Glutamatergic neuron (in vitro differentiated cells): ENCODE measurements around the gene TLE2. TPM values are rescaled to one million over a fixed set of nuclear protein-coding genes. Genes with fewer than 3 reads are reported as not detected.
"Not testable (repeated sequence)": the region's sequence is repeated elsewhere in the genome, so short reads cannot be mapped to it uniquely, and the experiment has no call there.

ENCODE experiments used
- DNase-seq: peaks from one replicate; pipeline ENCODE4 v3.0.0; 2022
- H3K27ac Mint-ChIP-seq: one replicate; pipeline ENCODE4 v1.8.0; 2020; ENCODE audit warnings: mild to moderate bottlenecking, mixed read lengths, inconsistent platforms; ENCODE audit not compliant: unreplicated experiment
- H3K27me3 Mint-ChIP-seq: one replicate; pipeline ENCODE4 v1.8.0; 2020; ENCODE audit warnings: mild to moderate bottlenecking, moderate library complexity, mixed read lengths, inconsistent platforms; ENCODE audit not compliant: unreplicated experiment
- H3K36me3 Mint-ChIP-seq: one replicate; pipeline ENCODE4 v1.8.0; 2020; ENCODE audit warnings: mild to moderate bottlenecking, mixed read lengths, inconsistent platforms; ENCODE audit not compliant: unreplicated experiment
- H3K4me1 Mint-ChIP-seq: one replicate; pipeline ENCODE4 v1.8.0; 2020; ENCODE audit warnings: mild to moderate bottlenecking, low read depth, mixed read lengths, inconsistent platforms; ENCODE audit not compliant: unreplicated experiment
- H3K4me3 Mint-ChIP-seq: one replicate; pipeline ENCODE4 v1.8.0; 2020; ENCODE audit warnings: mild to moderate bottlenecking, mixed read lengths, inconsistent platforms; ENCODE audit not compliant: unreplicated experiment
- H3K9me3 Mint-ChIP-seq: one replicate; pipeline ENCODE4 v1.8.0; 2020; ENCODE audit warnings: mild to moderate bottlenecking, moderate library complexity, mixed read lengths, inconsistent platforms; ENCODE audit not compliant: unreplicated experiment
- CTCF ChIP-seq: fragments of 200-600 bp; sonication (generic); IDR thresholded peaks from one replicate; pipeline ENCODE4 v1.5.0; 2021; ENCODE audit not compliant: partially characterized antibody, unreplicated experiment
- total RNA-seq: library from RNA; stranded (reverse); fragmentation: NEBNext Ultra II Directional; extraction: Animal tissue kit (Norgen Biotek cat#: 25700); gene quantifications from one replicate; pipeline ENCODE4 v1.2.1, GENCODE V29; 2021; ENCODE audit not compliant: unreplicated experiment

The TLE2 gene
- total RNA-seq, 1 donor from 2014 or later, result not detected

GRCh38 chr19:2970201-2970835, 58.8 kb downstream of the TLE2 start:
- no peak overlapping the region for H3K27ac Mint-ChIP-seq
- TF ChIP-seq CTCF, result no peak
- H3K4me1 Mint-ChIP-seq, result no peaks in the 10 kb centered on the region
- DNase-seq, result no peak
- H3K36me3 Mint-ChIP-seq, result no peaks in the 10 kb centered on the region
- H3K27me3 Mint-ChIP-seq, result peaks cover 7% of the 10 kb centered on the region
- no peak overlapping the region for H3K4me3 Mint-ChIP-seq
- no peaks in the 10 kb centered on the region for H3K9me3 Mint-ChIP-seq

GRCh38 chr19:2969104-2969504, 60.0 kb downstream of the TLE2 start:
- Mint-ChIP-seq H3K4me1 (no peaks in the 10 kb centered on the region), H3K27me3 (peaks cover 3% of the 10 kb centered on the region)

GRCh38 chr19:2967972-2968371, 61.1 kb downstream of the TLE2 start:
- H3K4me3 Mint-ChIP-seq, result no peak overlapping the region
- no peaks in the 10 kb centered on the region for H3K4me1 Mint-ChIP-seq
- H3K27ac Mint-ChIP-seq, result no peak overlapping the region
- H3K9me3 Mint-ChIP-seq, result no peaks in the 10 kb centered on the region
- H3K36me3 Mint-ChIP-seq, result no peaks in the 10 kb centered on the region
- no peaks in the 10 kb centered on the region for H3K27me3 Mint-ChIP-seq
- no peak for DNase-seq
- no peak for TF ChIP-seq CTCF

More at GRCh38 chr19:2969104-2969504, 60.0 kb downstream of the TLE2 start:
- Mint-ChIP-seq H3K27ac (no peak overlapping the region), H3K9me3 (no peaks in the 10 kb centered on the region), H3K36me3 (no peaks in the 10 kb centered on the region), H3K4me3 (no peak overlapping the region)
- TF ChIP-seq CTCF, result no peak
- DNase-seq, result no peak

- Mint-ChIP-seq H3K27me3 (peaks cover 5% of the 10 kb centered on the region), H3K4me3 (no peak overlapping the region), H3K36me3 (no peaks in the 10 kb centered on the region), H3K27ac (no peak overlapping the region), H3K9me3 (peaks cover 2% of the 10 kb centered on the region), H3K4me1 (peaks cover 2% of the 10 kb centered on the region)
- DNase-seq, result no peak
- TF ChIP-seq CTCF, result no peak
Observed at GRCh38 chr19:2964874-2965273, 64.2 kb downstream of the TLE2 start.

- H3K9me3 Mint-ChIP-seq, H3K4me1 Mint-ChIP-seq, H3K4me3 Mint-ChIP-seq, DNase-seq, H3K27ac Mint-ChIP-seq, H3K36me3 Mint-ChIP-seq, H3K27me3 Mint-ChIP-seq: not testable (repeated sequence)
Observed at GRCh38 chr19:2963631-2964030, 65.4 kb downstream of the TLE2 start.
